CD14-positive monocyte (primary cell): ENCODE measurements around the gene PRRT2. TPM values are rescaled to one million over a fixed set of nuclear protein-coding genes. Genes with fewer than 3 reads are reported as not detected.

Source experiments
- DNase-seq, 3 donors: peaks; one replicate each; pipeline ENCODE4 v3.0.0-alpha.2; 2011 to 2022
- H2AFZ ChIP-seq: 2 replicates; pipeline ENCODE4 v1.6.0; 2012; ENCODE audit warnings: mild to moderate bottlenecking, low read depth, low read length, inconsistent platforms; ENCODE audit not compliant: insufficient read depth, poor library complexity, severe bottlenecking
- H3K27ac ChIP-seq, 2 donors: 1 replicate in 1 of 2; 2 replicates in 1 of 2; pipeline ENCODE4 v1.5.1; 2012 to 2013; ENCODE audit warnings: low read length in 2 of 2, control low read depth in 1 of 2, inconsistent platforms in 1 of 2, low read depth in 1 of 2, mild to moderate bottlenecking in 1 of 2
- H3K27me3 ChIP-seq, 2 donors: one replicate each; pipeline versions ENCODE4 v1.6.0 to v1.6.1; 2011 to 2013; ENCODE audit warnings: low read length in 2 of 2; ENCODE audit not compliant: control insufficient read depth in 2 of 2, insufficient read depth in 2 of 2
- H3K36me3 ChIP-seq, 2 donors: replicated peaks in 1 of 2; 1 replicate in 1 of 2; 2 replicates in 1 of 2; pipeline versions ENCODE4 v1.5.1 to v1.6.1; 2012 to 2013; ENCODE audit warnings: low read length in 2 of 2, control low read depth in 1 of 2, inconsistent platforms in 1 of 2, mild to moderate bottlenecking in 1 of 2; ENCODE audit not compliant: insufficient read depth in 2 of 2, control insufficient read depth in 1 of 2
- H3K4me1 ChIP-seq, 2 donors: 1 replicate in 1 of 2; 2 replicates in 1 of 2; pipeline versions ENCODE4 v1.5.1 to v1.6.1; 2012 to 2013; ENCODE audit warnings: low read length in 2 of 2, control low read depth in 1 of 2, inconsistent platforms in 1 of 2, mild to moderate bottlenecking in 1 of 2, moderate library complexity in 1 of 2; ENCODE audit not compliant: insufficient read depth in 2 of 2, control insufficient read depth in 1 of 2
- H3K4me2 ChIP-seq: replicated peaks from 2 replicates; pipeline ENCODE3; 2012; ENCODE audit warnings: low read length, moderate library complexity, mild to moderate bottlenecking; ENCODE audit not compliant: poor library complexity, severe bottlenecking; ENCODE audit errors: extremely low read depth
- H3K4me3 ChIP-seq, 3 experiments: fragments of 200-600 bp in 1 of 3; sonication (generic) in 1 of 3; replicated peaks in 1 of 3; 1 replicate in 2 of 3; 2 replicates in 1 of 3; pipeline ENCODE4 v1.5.1; 2011 to 2013; ENCODE audit warnings: low read length in 3 of 3, mild to moderate bottlenecking in 3 of 3, control low read depth in 2 of 3, low read depth in 2 of 3, inconsistent platforms in 1 of 3, moderate library complexity in 1 of 3
- H3K79me2 ChIP-seq: 2 replicates; pipeline ENCODE4 v1.6.0; 2012; ENCODE audit warnings: mild to moderate bottlenecking, control low read depth, inconsistent platforms, low read length, moderate library complexity; ENCODE audit not compliant: insufficient read depth
- H3K9ac ChIP-seq: 2 replicates; pipeline ENCODE4 v1.6.0; 2017; ENCODE audit warnings: low read length, mild to moderate bottlenecking; ENCODE audit not compliant: insufficient read depth, poor library complexity, severe bottlenecking
- H3K9me3 ChIP-seq, 2 donors: replicated peaks in 1 of 2; 1 replicate in 1 of 2; 2 replicates in 1 of 2; pipeline versions ENCODE4 v1.5.1 to v1.6.1; 2012 to 2013; ENCODE audit warnings: low read length in 2 of 2, control low read depth in 1 of 2; ENCODE audit not compliant: control insufficient read depth in 1 of 2, insufficient read depth in 1 of 2
- H4K20me1 ChIP-seq: 2 replicates; pipeline ENCODE4 v1.6.0; 2012; ENCODE audit warnings: mild to moderate bottlenecking, low read length, control low read depth, moderate library complexity; ENCODE audit not compliant: insufficient read depth
- H3K27ac Mint-ChIP-seq, 7 donors: one replicate each; pipeline ENCODE4 v1.8.0; 2020; ENCODE audit warnings: mild to moderate bottlenecking in 7 of 7, mixed read lengths in 7 of 7, moderate library complexity in 6 of 7, inconsistent platforms in 2 of 7
- H3K27me3 Mint-ChIP-seq, 3 donors: one replicate each; pipeline ENCODE4 v1.8.0; 2021 to 2022; ENCODE audit warnings: low read depth in 3 of 3, mild to moderate bottlenecking in 3 of 3, mixed read lengths in 3 of 3, moderate library complexity in 3 of 3, inconsistent platforms in 1 of 3
- H3K36me3 Mint-ChIP-seq, 2 donors: one replicate each; pipeline ENCODE4 v1.8.0; 2020; ENCODE audit warnings: mixed read lengths in 2 of 2, inconsistent platforms in 1 of 2, mild to moderate bottlenecking in 1 of 2
- H3K4me1 Mint-ChIP-seq: one replicate; pipeline ENCODE4 v1.8.0; 2020; ENCODE audit warnings: mild to moderate bottlenecking, mixed read lengths
- H3K4me3 Mint-ChIP-seq, 2 donors: one replicate each; pipeline ENCODE4 v1.8.0; 2020; ENCODE audit warnings: mild to moderate bottlenecking in 2 of 2, mixed read lengths in 2 of 2, moderate library complexity in 1 of 2
- H3K9me3 Mint-ChIP-seq, 7 donors: one replicate each; pipeline ENCODE4 v1.8.0; 2020 to 2022; ENCODE audit warnings: mixed read lengths in 7 of 7, mild to moderate bottlenecking in 6 of 7, moderate library complexity in 6 of 7, inconsistent platforms in 2 of 7
- CTCF ChIP-seq: fragments of 200-600 bp; IDR thresholded peaks from one replicate; pipeline ENCODE4 v1.8.0; 2022; ENCODE audit warnings: antibody characterized with exemption, mild to moderate bottlenecking
- WGBS: methylation state at CpG from one replicate; pipeline ENCODE4 v1.1.5; 2013; ENCODE audit warnings: missing lambda C conversion rate; ENCODE audit not compliant: insufficient coverage; 5-methylcytosine and 5-hydroxymethylcytosine counted together
- intact Hi-C, 2 donors: fragments of 100-400 bp; cut with micrococcal nuclease; formaldehyde crosslinking; loops; one replicate each; pipeline versions ENCODE4 v1.15.0 to v1.15.1; 2023
- polyA plus RNA-seq, 3 donors: library from polyadenylated mRNA; depleted of rRNA in 1 of 3; unstranded in 2 of 3; stranded (reverse) in 1 of 3; fragments of 300-500 nt in 2 of 3; fragments of >200 nt in 1 of 3; fragmentation: Illumina TruSeq in 2 of 3; gene quantifications; 1 replicate in 2 of 3; 2 replicates in 1 of 3; pipeline ENCODE4 v1.2.3, GENCODE V29; 2012 to 2021

The PRRT2 gene
- polyA plus RNA-seq, 3 donors: 0.04 TPM; not detected in 2

GRCh38 chr16:29824589-29825144 lies 12.7 kb downstream of the PRRT2 start:
- no CpG with 5 or more reads among the region's 7 CpGs for WGBS
- H3K27me3 ChIP-seq: no peaks in the 10 kb centered on the region
- H2AFZ ChIP-seq: no peak overlapping the region
- no peak for TF ChIP-seq CTCF
- H3K27ac Mint-ChIP-seq: no peak overlapping the region
- H3K4me3 ChIP-seq: no peak overlapping the region
- H3K4me1 Mint-ChIP-seq: peaks cover 47% of the 10 kb centered on the region
- H3K9me3 Mint-ChIP-seq: no peaks in the 10 kb centered on the region
- H3K9ac ChIP-seq: no peak overlapping the region
- H3K36me3 Mint-ChIP-seq: peaks cover 15 to 32% of the 10 kb centered on the region in 2 donors
- H3K4me2 ChIP-seq: no peak overlapping the region
- intact Hi-C loops: loop anchor here in 1 of 2 donors (5.0 kb wide), 1 partner anchor 38 kb away; the partner anchor contains the start of gene CDIPT
- no peak overlapping the region for H3K27ac ChIP-seq
- H3K9me3 ChIP-seq: no peaks in the 10 kb centered on the region
- DNase-seq: no peak
- H3K4me1 ChIP-seq: peaks cover 30 to 32% of the 10 kb centered on the region in 2 donors
- no peak overlapping the region for H3K4me3 Mint-ChIP-seq
- no peaks in the 10 kb centered on the region for H3K27me3 Mint-ChIP-seq
- peaks cover 6 to 25% of the 10 kb centered on the region in 2 donors for H3K36me3 ChIP-seq
- H4K20me1 ChIP-seq: peaks cover 100% of the 10 kb centered on the region
- H3K79me2 ChIP-seq: peaks cover 92% of the 10 kb centered on the region

GRCh38 chr16:29825145-29826044 lies 13.4 kb downstream of the PRRT2 start:
- H3K4me1 Mint-ChIP-seq: peaks cover 42% of the 10 kb centered on the region

More at GRCh38 chr16:29825145-29826044, 13.4 kb downstream of the PRRT2 start:
- Mint-ChIP-seq H3K27me3 (no peaks in the 10 kb centered on the region), H3K9me3 (no peaks in the 10 kb centered on the region), H3K27ac (peak overlapping the region in 3 of 7 donors; percentile 2 to 54 (median 52)), H3K36me3 (peaks cover 18 to 36% of the 10 kb centered on the region in 2 donors), H3K4me3 (no peak overlapping the region)
- Histone ChIP-seq H3K36me3 (peaks cover 12 to 29% of the 10 kb centered on the region in 2 donors), H3K27ac (no peak overlapping the region), H3K79me2 (peaks cover 96% of the 10 kb centered on the region), H3K4me2 (no peak overlapping the region), H3K4me3 (no peak overlapping the region), H4K20me1 (peaks cover 100% of the 10 kb centered on the region), H2AFZ (no peak overlapping the region), H3K4me1 (peaks cover 24 to 25% of the 10 kb centered on the region in 2 donors), H3K9ac (no peak overlapping the region), H3K27me3 (no peaks in the 10 kb centered on the region), H3K9me3 (no peaks in the 10 kb centered on the region)
- TF ChIP-seq CTCF: no peak
- no peak for DNase-seq
- intact Hi-C loops: no loop called here
- WGBS: 56% methylated on average over 9 of the region's 10 CpGs
